ENCODE results near the gene RMDN2. TPM values are rescaled to one million over a fixed set of nuclear protein-coding genes. Genes with fewer than 3 reads are reported as not detected.
"Not testable (repeated sequence)": the region's sequence is repeated elsewhere in the genome, so short reads cannot be mapped to it uniquely, and the experiment has no call there.

Gene RMDN2
- total and polyA plus RNA-seq, 4 donors: 7.3 to 30.6 (median 13.3) TPM

GRCh38 chr2:37937568-37937967 is 12.5 kb downstream of the RMDN2 start:
- H3K27ac ChIP-seq (ENCODE audit: low read depth in 1 of 2, low read length in 2 of 2); H3K36me3 ChIP-seq (ENCODE audit: control insufficient read depth in 4 of 4, insufficient read depth in 3 of 4, low read depth in 1 of 4, low read length in 3 of 4); H3K4me3 ChIP-seq (ENCODE audit: low read depth in 1 of 3, low read length in 3 of 3); H3K9me3 ChIP-seq (ENCODE audit: control insufficient read depth in 4 of 4, low read length in 3 of 4); DNase-seq (ENCODE audit: low spot score); H3K9ac ChIP-seq (ENCODE audit: low read depth in 1 of 2, low read length in 2 of 2); H3K4me1 ChIP-seq (ENCODE audit: control insufficient read depth in 4 of 4, insufficient read depth in 4 of 4, low read length in 3 of 4); H3K27me3 ChIP-seq (ENCODE audit: control insufficient read depth in 4 of 4, insufficient read depth in 4 of 4, low read length in 3 of 4): not testable (repeated sequence)
- 85% methylated on average over 1 of the region's 1 CpG for WGBS

GRCh38 chr2:37941267-37941666 is 16.2 kb downstream of the RMDN2 start:
- not testable (repeated sequence) for H3K4me3 ChIP-seq (ENCODE audit: low read depth in 1 of 3, low read length in 3 of 3); H3K4me1 ChIP-seq (ENCODE audit: control insufficient read depth in 4 of 4, insufficient read depth in 4 of 4, low read length in 3 of 4); DNase-seq (ENCODE audit: low spot score); H3K27me3 ChIP-seq (ENCODE audit: control insufficient read depth in 4 of 4, insufficient read depth in 4 of 4, low read length in 3 of 4); H3K9me3 ChIP-seq (ENCODE audit: control insufficient read depth in 4 of 4, low read length in 3 of 4); H3K27ac ChIP-seq (ENCODE audit: low read depth in 1 of 2, low read length in 2 of 2); H3K36me3 ChIP-seq (ENCODE audit: control insufficient read depth in 4 of 4, insufficient read depth in 3 of 4, low read depth in 1 of 4, low read length in 3 of 4); H3K9ac ChIP-seq (ENCODE audit: low read depth in 1 of 2, low read length in 2 of 2)
- WGBS: 98% methylated on average over 8 of the region's 8 CpGs

- H3K9ac ChIP-seq (ENCODE audit: low read depth in 1 of 2, low read length in 2 of 2): no peak overlapping the region
- no peaks in the 10 kb centered on the region for H3K27me3 ChIP-seq (ENCODE audit: control insufficient read depth in 4 of 4, insufficient read depth in 4 of 4, low read length in 3 of 4)
- H3K4me1 ChIP-seq (ENCODE audit: control insufficient read depth in 4 of 4, insufficient read depth in 4 of 4, low read length in 3 of 4): no peaks in the 10 kb centered on the region
- H3K36me3 ChIP-seq (ENCODE audit: control insufficient read depth in 4 of 4, insufficient read depth in 3 of 4, low read depth in 1 of 4, low read length in 3 of 4): no peaks in the 10 kb centered on the region
- no peak for DNase-seq (ENCODE audit: low spot score)
- H3K9me3 ChIP-seq (ENCODE audit: control insufficient read depth in 4 of 4, low read length in 3 of 4): no peaks in the 10 kb centered on the region
- H3K4me3 ChIP-seq (ENCODE audit: low read depth in 1 of 3, low read length in 3 of 3): no peak overlapping the region
- TF ChIP-seq CTCF (IDR thresholded peaks at IDR 0.05; ENCODE audit: low read depth, low read length, missing input control): no peak
- TF ChIP-seq YY1 (IDR thresholded peaks at IDR 0.05): no peak
- TF ChIP-seq REST (IDR thresholded peaks at IDR 0.05): no peak
- TF ChIP-seq RAD21 (IDR thresholded peaks at IDR 0.05): no peak
- TF ChIP-seq RXRA (IDR thresholded peaks at IDR 0.05): no peak
- no peak for TF ChIP-seq HNF4G (IDR thresholded peaks at IDR 0.05)
- TF ChIP-seq MAX (IDR thresholded peaks at IDR 0.05): no peak
- TF ChIP-seq FOXA1 (IDR thresholded peaks at IDR 0.05): no peak
- TF ChIP-seq ZBTB33 (IDR thresholded peaks at IDR 0.05): no peak
- no peak for TF ChIP-seq SP1 (IDR thresholded peaks at IDR 0.05)
- no peak for TF ChIP-seq JUND (IDR thresholded peaks at IDR 0.05)
- no peak for TF ChIP-seq FOXA2 (IDR thresholded peaks at IDR 0.05)
- no peak for TF ChIP-seq TAF1 (conservative IDR thresholded peaks at IDR 0.05)
- TF ChIP-seq ATF3 (IDR thresholded peaks at IDR 0.05): no peak
- TF ChIP-seq GABPA (IDR thresholded peaks at IDR 0.05 in 1 of 2, conservative IDR thresholded peaks at IDR 0.05 in 1 of 2): no peak
- no peak for TF ChIP-seq EGR1 (IDR thresholded peaks at IDR 0.05; ENCODE audit: low read depth in 2 of 2)
- no peak overlapping the region for H3K27ac ChIP-seq (ENCODE audit: low read depth in 1 of 2, low read length in 2 of 2)
- WGBS: 96% methylated on average over 2 of the region's 2 CpGs
These were observed 19.2 kb downstream of the RMDN2 start for GRCh38 chr2:37944268-37944667.

Measured in liver (tissue), 9 donors.